ENCODE results near the gene DNM1. TPM values are rescaled to one million over a fixed set of nuclear protein-coding genes. Genes with fewer than 3 reads are reported as not detected.
"Not testable (repeated sequence)": the region's sequence is repeated elsewhere in the genome, so short reads cannot be mapped to it uniquely, and the experiment has no call there.

DNM1 gene
- total RNA-seq, 1 donor from 2014 or later = 1.5 TPM

GRCh38 chr9:128262687-128263086 lies 59.5 kb downstream of the DNM1 start:
- no peak for DNase-seq
- Mint-ChIP-seq H3K4me1 (no peaks in the 10 kb centered on the region), H3K27me3 (no peaks in the 10 kb centered on the region), H3K4me3 (no peak overlapping the region), H3K9me3 (no peaks in the 10 kb centered on the region), H3K27ac (peak overlapping the region; percentile 46), H3K36me3 (ENCODE audit: low read depth) (peaks cover 34% of the 10 kb centered on the region)
- intact Hi-C loops (cut with micrococcal nuclease) = no loop called here

- DNase-seq = no peak
- Mint-ChIP-seq H3K4me3 (no peak overlapping the region), H3K4me1 (no peaks in the 10 kb centered on the region), H3K27ac (no peak overlapping the region), H3K27me3 (no peaks in the 10 kb centered on the region), H3K36me3 (ENCODE audit: low read depth) (peaks cover 33% of the 10 kb centered on the region), H3K9me3 (no peaks in the 10 kb centered on the region)
- intact Hi-C loops (cut with micrococcal nuclease) = no loop called here
Measured at GRCh38 chr9:128265348-128265847, 62.2 kb downstream of the DNM1 start.

DNA sequence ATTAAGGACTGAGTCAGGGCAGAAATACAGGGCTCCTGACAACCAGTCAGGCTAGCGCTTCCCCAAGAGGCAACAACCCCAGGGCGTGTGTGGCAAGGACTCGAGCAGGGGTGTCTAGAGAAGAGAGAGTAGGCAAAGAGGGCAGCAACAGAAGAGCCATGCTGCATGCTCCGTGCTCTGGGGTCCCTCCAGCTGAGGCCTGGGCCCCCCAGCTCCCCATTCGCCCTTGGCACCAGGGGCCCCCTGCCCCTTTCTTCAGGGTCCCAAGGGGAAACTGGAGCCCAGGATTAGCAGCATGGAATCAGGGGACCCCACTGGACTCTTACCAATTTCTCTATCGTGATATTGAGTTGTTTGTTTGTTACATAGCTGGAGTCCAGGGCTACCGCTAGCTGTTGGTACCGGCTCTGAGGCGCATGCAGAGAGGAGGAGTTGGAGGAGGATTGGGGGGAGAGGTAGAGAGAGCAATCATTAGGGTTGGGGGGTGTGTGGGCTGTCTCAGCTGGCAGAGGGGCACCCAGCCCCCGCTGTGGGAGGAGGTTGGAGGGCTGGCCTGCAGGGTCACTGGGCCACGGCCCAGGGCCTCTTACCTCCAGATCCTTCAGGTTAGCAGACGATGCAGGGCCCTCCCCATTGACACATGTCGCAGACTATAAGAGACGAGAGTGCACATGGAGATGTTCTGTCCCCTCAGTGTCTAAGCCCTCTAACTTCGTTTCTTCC lies 63.9 kb downstream of the DNM1 start:
- peaks cover 2% of the 10 kb centered on the region for H3K4me1 Mint-ChIP-seq
- H3K27ac Mint-ChIP-seq = no peak overlapping the region
- H3K9me3 Mint-ChIP-seq = no peaks in the 10 kb centered on the region
- H3K27me3 Mint-ChIP-seq = no peaks in the 10 kb centered on the region
- H3K36me3 Mint-ChIP-seq (ENCODE audit: low read depth) = peaks cover 28% of the 10 kb centered on the region
- no peak for DNase-seq
- intact Hi-C loops (cut with micrococcal nuclease) = no loop called here
- H3K4me3 Mint-ChIP-seq = no peak overlapping the region

- no peak for DNase-seq
- Mint-ChIP-seq H3K4me3 (no peak overlapping the region), H3K27ac (no peak overlapping the region), H3K36me3 (ENCODE audit: low read depth) (peaks cover 27% of the 10 kb centered on the region), H3K9me3 (no peaks in the 10 kb centered on the region), H3K27me3 (peaks cover 3% of the 10 kb centered on the region), H3K4me1 (peaks cover 24% of the 10 kb centered on the region)
- intact Hi-C loops (cut with micrococcal nuclease) = no loop called here
Measured at GRCh38 chr9:128271112-128271511, 67.9 kb downstream of the DNM1 start.

GRCh38 chr9:128271512-128271911 lies 68.3 kb downstream of the DNM1 start:
- intact Hi-C loops (cut with micrococcal nuclease) = no loop called here
- Mint-ChIP-seq H3K27me3 (peaks cover 3% of the 10 kb centered on the region), H3K4me3 (no peak overlapping the region), H3K9me3 (no peaks in the 10 kb centered on the region), H3K27ac (no peak overlapping the region), H3K36me3 (ENCODE audit: low read depth) (peaks cover 31% of the 10 kb centered on the region), H3K4me1 (peaks cover 28% of the 10 kb centered on the region)
- DNase-seq = no peak

DNA sequence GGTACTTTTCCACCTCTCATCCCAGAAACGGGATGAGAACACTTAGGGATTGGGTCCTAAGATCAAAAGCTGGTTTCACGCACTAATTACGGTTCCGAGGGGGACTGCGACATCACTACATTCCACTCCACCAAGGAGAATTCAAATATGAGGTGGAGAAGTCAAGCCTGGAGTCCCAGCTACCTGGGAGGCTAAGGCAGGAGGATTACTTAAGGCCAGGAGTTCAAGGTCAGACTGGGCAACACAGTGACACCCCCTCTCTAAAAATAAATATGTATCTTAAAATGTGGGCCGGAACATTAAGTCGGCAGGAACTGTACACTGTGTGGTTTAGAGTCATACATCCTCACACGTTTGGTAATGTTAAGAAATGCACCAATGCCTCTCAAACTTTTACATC lies 71.1 kb downstream of the DNM1 start:
- intact Hi-C loops (cut with micrococcal nuclease) = no loop called here

GRCh38 chr9:128275198-128276007 lies 72.2 kb downstream of the DNM1 start, which contains the start of gene GOLGA2:
TSS of gene GOLGA2 (minus strand) at chr9:128276007. CDS start at chr9:128275976, 31 bp downstream.
- H3K27ac Mint-ChIP-seq = peak within 1 kb of the TSS; percentile 95
- peak within 1 kb of the TSS; percentile 93 for H3K4me3 Mint-ChIP-seq
- H3K36me3 Mint-ChIP-seq (ENCODE audit: low read depth) = peaks cover 30% of the 10 kb centered on the region
- DNase-seq = no peak
- intact Hi-C loops (cut with micrococcal nuclease) = loop anchor here (1.0 kb wide), 5 partner anchors 25 to 147 kb away; partner anchors contain the start of gene SLC27A4
- peaks cover 45% of the 10 kb centered on the region for H3K4me1 Mint-ChIP-seq
- H3K27me3 Mint-ChIP-seq = peaks cover 3% of the 10 kb centered on the region
- no peaks in the 10 kb centered on the region for H3K9me3 Mint-ChIP-seq

More for the DNA sequence above, 71.1 kb downstream of the DNM1 start:
- Mint-ChIP-seq H3K27ac (no peak overlapping the region), H3K4me1 (peaks cover 40% of the 10 kb centered on the region), H3K27me3 (peaks cover 3% of the 10 kb centered on the region), H3K4me3 (peak overlapping the region; percentile 93), H3K36me3 (ENCODE audit: low read depth) (peaks cover 29% of the 10 kb centered on the region), H3K9me3 (no peaks in the 10 kb centered on the region)
- DNase-seq = no peak

DNA sequence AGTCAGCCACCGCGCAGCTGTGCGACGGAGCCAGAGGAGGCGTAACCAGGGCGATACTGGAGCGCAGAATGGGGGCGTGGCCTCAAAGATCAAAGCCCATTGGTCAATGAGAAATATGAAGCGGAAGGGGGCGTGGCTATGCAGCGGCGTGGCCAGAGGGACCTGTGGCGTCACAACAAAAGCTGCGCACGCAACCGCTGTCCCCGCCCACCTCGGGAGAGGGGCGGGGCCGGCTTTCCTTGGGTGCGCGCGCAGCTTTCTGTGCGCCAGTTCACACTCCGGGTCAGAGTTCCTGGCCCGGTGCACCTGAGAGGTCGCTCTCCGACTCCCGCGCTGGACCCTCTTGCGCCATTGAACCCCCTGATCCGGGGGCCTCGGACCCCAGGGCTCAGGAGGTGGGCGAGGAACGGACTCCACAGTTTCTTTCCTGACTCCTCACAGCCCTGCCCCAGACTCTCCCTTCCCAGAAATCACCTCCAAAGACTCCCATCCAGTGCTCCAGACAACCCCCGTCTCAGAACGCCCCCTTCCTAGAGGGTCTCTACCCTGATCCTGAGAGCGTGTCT lies 72.9 kb downstream of the DNM1 start, which contains the start of gene SWI5:
Gene SWI5, plus strand, starts transcription at position 269 of the 566 bp plus-strand sequence.
- intact Hi-C loops (cut with micrococcal nuclease) = loop anchor here (1.0 kb wide), 5 partner anchors 26 to 148 kb away; partner anchors contain the start of gene SLC27A4
- peaks cover 3% of the 10 kb centered on the region for H3K27me3 Mint-ChIP-seq
- peaks cover 45% of the 10 kb centered on the region for H3K4me1 Mint-ChIP-seq
- DNase-seq = peak; percentile 100
- H3K9me3 Mint-ChIP-seq = no peaks in the 10 kb centered on the region
- peak within 1 kb of the TSS; percentile 93 for H3K4me3 Mint-ChIP-seq
- peaks cover 28% of the 10 kb centered on the region for H3K36me3 Mint-ChIP-seq (ENCODE audit: low read depth)
- H3K27ac Mint-ChIP-seq = peak within 1 kb of the TSS; percentile 95

DNA sequence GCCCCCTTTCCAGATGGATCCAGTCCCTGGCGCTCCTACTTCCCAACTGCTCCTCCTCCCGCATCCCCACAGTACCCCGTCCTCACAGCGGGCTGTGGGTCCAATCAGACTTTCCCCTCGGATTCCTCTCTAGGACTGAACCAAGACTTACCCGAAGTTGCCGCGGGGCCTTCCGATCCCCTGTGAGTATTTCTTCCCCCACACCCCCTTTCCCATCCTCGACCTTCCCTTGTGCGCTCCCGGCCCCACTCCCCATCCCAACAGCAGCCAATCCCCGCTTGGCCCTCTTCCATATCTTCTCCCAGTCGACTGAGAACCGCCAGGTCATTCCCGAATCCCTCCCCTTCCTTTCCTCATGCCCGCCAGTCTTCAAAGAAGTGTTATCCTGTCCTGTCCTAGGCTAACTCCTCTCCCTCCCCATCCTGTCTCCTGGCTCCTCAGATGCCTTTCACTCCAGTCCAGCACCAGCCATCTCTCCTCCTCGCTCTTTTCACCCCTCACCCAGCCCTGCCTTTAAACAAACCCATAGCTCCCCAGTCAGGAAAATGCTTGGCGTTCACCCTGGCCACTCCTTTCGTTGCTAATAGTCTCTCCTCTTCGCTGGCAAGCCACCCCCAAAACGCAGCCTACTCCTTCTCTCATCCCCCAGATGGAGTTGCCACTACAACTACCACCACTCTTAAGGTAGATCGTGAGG lies 73.5 kb downstream of the DNM1 start:
- intact Hi-C loops (cut with micrococcal nuclease) = loop anchor here (1.0 kb wide), 5 partner anchors 26 to 148 kb away; partner anchors contain the start of gene SLC27A4
- Mint-ChIP-seq H3K36me3 (ENCODE audit: low read depth) (peaks cover 25% of the 10 kb centered on the region), H3K27me3 (peaks cover 3% of the 10 kb centered on the region), H3K4me1 (peaks cover 43% of the 10 kb centered on the region), H3K9me3 (no peaks in the 10 kb centered on the region), H3K4me3 (peak overlapping the region; percentile 93), H3K27ac (peak overlapping the region; percentile 95)
- no peak for DNase-seq

DNA sequence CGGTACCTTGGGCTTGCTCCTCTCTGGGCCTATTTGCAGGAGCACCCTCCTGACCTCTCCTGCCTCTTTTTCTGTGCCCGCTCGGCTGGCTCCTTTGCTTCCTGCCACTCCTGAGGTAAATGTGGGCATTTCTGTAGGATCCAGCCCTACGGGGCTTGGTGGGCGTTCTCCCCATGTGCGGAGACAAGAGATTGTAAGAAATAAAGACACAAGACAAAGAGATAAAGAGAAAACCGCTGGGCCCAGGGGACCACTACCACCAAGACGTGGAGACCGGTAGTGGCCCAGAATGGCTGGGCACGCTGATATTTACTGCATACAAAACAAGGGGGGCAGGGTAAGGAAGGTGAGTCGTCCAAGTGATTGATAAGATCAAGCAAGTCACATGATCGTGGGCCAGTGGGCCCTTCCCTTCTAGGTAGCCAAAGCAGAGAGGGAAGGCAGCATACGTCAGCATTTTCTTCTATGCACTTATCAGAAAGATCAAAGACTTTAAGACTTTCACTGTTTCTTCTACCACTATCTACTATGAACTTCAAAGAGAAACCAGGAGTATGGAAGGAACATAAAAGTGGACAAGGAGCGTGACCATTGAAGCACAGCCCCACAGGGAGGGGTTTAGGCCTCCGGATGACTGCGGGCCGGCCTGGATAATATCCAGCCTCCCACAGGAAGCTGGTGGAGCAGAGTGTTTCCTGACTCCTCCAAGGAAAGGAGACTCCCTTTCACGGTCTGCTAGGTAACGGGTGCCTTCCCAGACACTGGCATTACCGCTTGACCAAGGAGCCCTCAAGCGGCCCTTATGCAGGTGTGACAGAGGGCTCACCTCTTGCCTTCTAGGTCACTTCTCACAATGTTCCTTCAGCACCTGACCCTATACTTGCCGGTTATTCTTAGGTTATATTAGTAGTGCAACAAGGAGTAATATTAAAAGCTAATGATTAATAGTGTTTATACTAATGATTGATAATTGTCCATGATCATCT lies 76.2 kb downstream of the DNM1 start:
- H3K4me3 Mint-ChIP-seq; H3K9me3 Mint-ChIP-seq; H3K27me3 Mint-ChIP-seq; DNase-seq; H3K27ac Mint-ChIP-seq; intact Hi-C loops (cut with micrococcal nuclease): not testable (repeated sequence)
- Mint-ChIP-seq H3K36me3 (ENCODE audit: low read depth) (peaks cover 15% of the 10 kb centered on the region), H3K4me1 (peaks cover 29% of the 10 kb centered on the region)

DNA sequence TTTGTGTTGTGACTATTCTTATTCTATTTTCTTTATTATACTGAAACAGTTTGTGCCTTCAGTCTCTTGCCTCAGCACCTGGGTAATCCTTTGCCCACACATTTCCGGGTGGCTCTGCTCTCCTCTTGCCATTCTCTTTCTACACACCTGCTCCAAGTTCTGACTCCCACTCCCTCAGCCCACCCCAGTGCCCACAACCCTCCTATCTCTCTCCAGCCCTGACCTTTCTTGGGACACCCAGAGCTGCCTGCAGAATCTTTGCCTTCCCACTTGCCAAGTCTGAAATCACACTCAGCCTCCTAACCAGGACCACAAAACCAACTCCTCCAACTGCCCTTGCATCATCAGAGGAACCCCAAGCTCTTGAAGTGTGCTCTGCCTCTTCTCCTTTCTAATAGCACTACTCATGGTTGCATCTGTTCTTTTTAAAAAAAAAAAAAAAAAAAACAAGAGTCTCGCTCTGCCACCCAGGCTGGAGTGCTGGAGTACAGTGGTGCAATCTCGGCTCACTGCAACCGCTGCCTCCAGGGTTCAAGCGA lies 77.0 kb downstream of the DNM1 start:
- Mint-ChIP-seq H3K4me1 (peaks cover 24% of the 10 kb centered on the region), H3K9me3 (no peaks in the 10 kb centered on the region), H3K27me3 (peaks cover 2% of the 10 kb centered on the region), H3K27ac (no peak overlapping the region), H3K36me3 (ENCODE audit: low read depth) (peaks cover 15% of the 10 kb centered on the region), H3K4me3 (no peak overlapping the region)
- DNase-seq = no peak
- intact Hi-C loops (cut with micrococcal nuclease) = no loop called here

GRCh38 chr9:128282500-128282899 lies 79.3 kb downstream of the DNM1 start:
- DNase-seq = no peak
- Mint-ChIP-seq H3K36me3 (ENCODE audit: low read depth) (peaks cover 6% of the 10 kb centered on the region), H3K9me3 (no peaks in the 10 kb centered on the region), H3K4me1 (peaks cover 9% of the 10 kb centered on the region), H3K27ac (no peak overlapping the region), H3K4me3 (no peak overlapping the region), H3K27me3 (no peaks in the 10 kb centered on the region)
- intact Hi-C loops (cut with micrococcal nuclease) = no loop called here

All from activated CD4-positive, alpha-beta T cell treated with anti-CD3 and anti-CD28 coated beads, Interleukin-2, amount 10 ng/mL, durations not matched to agents 24 days and 14 days (primary cell).